K562 (cell line): Measurements from ENCODE around the gene UTP25. TPM values are rescaled to one million over a fixed set of nuclear protein-coding genes. Genes with fewer than 3 reads are reported as not detected.

ENCODE experiments used
- ARNT ChIP-seq, 2 experiments: fragments of 450-650 bp; IDR thresholded peaks; 2 replicates each; pipeline ENCODE4 v1.6.1; 2016; ENCODE audit warnings: mild to moderate bottlenecking in 1 of 2
- CBX1 ChIP-seq: sonication (generic); IDR thresholded peaks from 2 replicates; pipeline ENCODE4 v1.6.1; 2016; ENCODE audit warnings: antibody characterized with exemption, low read depth, mild to moderate bottlenecking
- FOXK1 ChIP-seq: sonication (generic); formaldehyde crosslinking; IDR thresholded peaks from 2 replicates; pipeline ENCODE4 v1.8.0; 2022; ENCODE audit warnings: missing genetic modification reagents, mild to moderate bottlenecking, borderline replicate concordance
- KAT7 ChIP-seq: sonication (generic); formaldehyde crosslinking; IDR thresholded peaks from 2 replicates; pipeline ENCODE4 v1.8.0; 2022; ENCODE audit warnings: missing genetic modification reagents, mild to moderate bottlenecking, borderline replicate concordance
- KAT8 ChIP-seq: fragments of 450-650 bp; IDR thresholded peaks from 2 replicates; pipeline ENCODE4 v1.6.1; 2016; ENCODE audit warnings: low read depth, mild to moderate bottlenecking
- KLF16 ChIP-seq: IDR thresholded peaks from 2 replicates; pipeline ENCODE4 v1.6.1; 2016; ENCODE audit warnings: antibody characterized with exemption
- LCOR ChIP-seq: sonication (generic); formaldehyde crosslinking; IDR thresholded peaks from 2 replicates; pipeline ENCODE4 v1.8.0; 2022; ENCODE audit warnings: mild to moderate bottlenecking, missing genetic modification reagents
- NFATC3 ChIP-seq: fragments of 450-650 bp; IDR thresholded peaks from 2 replicates; pipeline ENCODE4 v1.6.1; 2017; ENCODE audit warnings: mild to moderate bottlenecking
- NFE2L1 ChIP-seq: fragments of 450-650 bp; IDR thresholded peaks from 2 replicates; pipeline ENCODE4 v1.6.1; 2016; ENCODE audit warnings: missing genetic modification characterization, low read depth, mild to moderate bottlenecking, missing compliant biosample characterization, moderate library complexity, borderline replicate concordance
- RBBP5 ChIP-seq: fragments of 200-600 bp; sonication (generic); IDR thresholded peaks from 2 replicates; pipeline ENCODE4 v1.6.1; 2012; ENCODE audit warnings: borderline replicate concordance, mild to moderate bottlenecking, low read length, control low read depth, inconsistent platforms; ENCODE audit not compliant: insufficient read depth, poor library complexity, severe bottlenecking
- SMARCC2 ChIP-seq: fragments of 450-650 bp; IDR thresholded peaks from 2 replicates; pipeline ENCODE4 v1.6.1; 2017; ENCODE audit warnings: antibody characterized with exemption, moderate library complexity, mild to moderate bottlenecking, low read depth
- XRCC5 ChIP-seq: fragments of 200-400 bp; formaldehyde crosslinking; IDR thresholded peaks from 2 replicates; pipeline ENCODE4 v1.6.1; 2017; ENCODE audit warnings: low read depth, mild to moderate bottlenecking, low read length
- ZNF143 ChIP-seq: sonication (generic); formaldehyde crosslinking; IDR thresholded peaks from 2 replicates; pipeline ENCODE4 v1.9.0; 2022; ENCODE audit warnings: mild to moderate bottlenecking, missing genetic modification reagents
- ZNF584 ChIP-seq: fragments of 200-800 bp; sonication (Bioruptor generic); IDR thresholded peaks from 2 replicates; pipeline ENCODE4 v1.6.1; 2016; ENCODE audit warnings: low read depth, mild to moderate bottlenecking, missing genetic modification characterization, missing compliant biosample characterization
- polyA plus RNA-seq, 8 experiments: library from polyadenylated mRNA; depleted of rRNA in 4 of 8; stranded (reverse) in 5 of 8; unstranded in 3 of 8; fragments of >200 nt; fragmentation: Nextera tagmentation in 2 of 8; fragmentation: Illumina TruSeq in 1 of 8; extraction: Ambion mirVana in 2 of 8; extraction: Trizol in 1 of 8; gene quantifications; 2 replicates each; pipeline versions ENCODE4 v1.2.1 to v1.2.3, GENCODE V29; 2011 to 2014; ENCODE audit warnings: inconsistent platforms in 1 of 8, missing spikeins in 1 of 8
- total RNA-seq, 7 experiments: library from RNA; depleted of rRNA in 6 of 7; stranded (reverse); fragments of >200 nt in 6 of 7; fragmentation: Illumina TruSeq in 2 of 7; extraction: Trizol in 2 of 7; gene quantifications; 2 replicates each; pipeline versions ENCODE4 v1.2.1 to v1.2.3, GENCODE V29; 2011 to 2021; ENCODE audit warnings: low replicate concordance in 1 of 7
- TF ChIP-seq, protein P1 (sequence below): fragments of 450-650 bp; IDR thresholded peaks from 2 replicates; pipeline ENCODE4 v1.6.1; 2016; ENCODE audit warnings: mild to moderate bottlenecking, moderate library complexity

Gene UTP25
- total and polyA plus RNA-seq, 9 of the 15 experiments (the other 6 are each of a cell fraction or from before 2014, with no cell fraction given) = 5.7 to 17.6 (median 12.0) TPM

DNA sequence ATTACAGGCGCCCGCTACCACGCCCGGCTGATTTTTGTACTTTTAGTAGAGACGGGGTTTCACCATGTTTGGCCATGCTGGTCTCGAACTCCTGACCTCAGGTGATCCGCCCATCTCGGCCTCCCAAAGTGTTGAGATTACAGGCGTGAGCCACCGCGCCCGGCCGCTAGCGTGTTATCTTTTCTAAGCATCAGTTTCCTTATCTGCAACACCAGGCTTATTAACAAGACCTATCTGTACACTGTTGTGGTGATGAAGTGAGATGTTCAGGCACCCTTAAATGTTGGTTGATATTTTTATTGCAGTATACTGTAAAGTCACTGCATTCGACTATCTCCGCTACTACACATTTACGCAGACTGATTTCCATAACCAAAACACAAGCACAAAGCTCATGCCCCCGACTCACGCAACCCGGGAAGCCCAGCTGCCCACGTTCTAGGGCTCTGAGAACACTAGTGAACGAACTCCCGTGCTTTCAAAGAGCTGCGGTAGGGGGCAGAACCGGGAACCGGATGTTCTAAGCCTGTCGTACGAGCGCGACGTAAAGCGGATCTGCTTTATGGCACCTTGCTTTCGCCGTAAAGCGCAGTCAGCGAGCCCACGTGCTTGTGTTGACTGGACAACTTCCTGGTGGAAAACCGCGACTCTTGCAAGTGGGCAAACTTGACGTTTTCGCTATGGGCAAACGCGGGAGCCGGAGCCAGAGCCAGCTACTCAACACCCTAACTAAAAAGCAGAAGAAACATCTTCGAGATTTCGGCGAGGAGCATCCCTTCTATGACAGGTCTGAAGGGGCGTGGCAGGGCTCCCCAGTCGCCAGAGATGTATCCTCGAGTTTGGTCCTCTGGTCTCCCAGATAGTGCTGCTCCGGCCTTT is at the start of gene UTP25 (continued):
- peak; percentile 24; the same call in 1 of the 2 replicates for TF ChIP-seq LCOR (CRISPR knock-in tag)
- TF ChIP-seq ZNF143 = no peak
- TF ChIP-seq, protein P1, sequence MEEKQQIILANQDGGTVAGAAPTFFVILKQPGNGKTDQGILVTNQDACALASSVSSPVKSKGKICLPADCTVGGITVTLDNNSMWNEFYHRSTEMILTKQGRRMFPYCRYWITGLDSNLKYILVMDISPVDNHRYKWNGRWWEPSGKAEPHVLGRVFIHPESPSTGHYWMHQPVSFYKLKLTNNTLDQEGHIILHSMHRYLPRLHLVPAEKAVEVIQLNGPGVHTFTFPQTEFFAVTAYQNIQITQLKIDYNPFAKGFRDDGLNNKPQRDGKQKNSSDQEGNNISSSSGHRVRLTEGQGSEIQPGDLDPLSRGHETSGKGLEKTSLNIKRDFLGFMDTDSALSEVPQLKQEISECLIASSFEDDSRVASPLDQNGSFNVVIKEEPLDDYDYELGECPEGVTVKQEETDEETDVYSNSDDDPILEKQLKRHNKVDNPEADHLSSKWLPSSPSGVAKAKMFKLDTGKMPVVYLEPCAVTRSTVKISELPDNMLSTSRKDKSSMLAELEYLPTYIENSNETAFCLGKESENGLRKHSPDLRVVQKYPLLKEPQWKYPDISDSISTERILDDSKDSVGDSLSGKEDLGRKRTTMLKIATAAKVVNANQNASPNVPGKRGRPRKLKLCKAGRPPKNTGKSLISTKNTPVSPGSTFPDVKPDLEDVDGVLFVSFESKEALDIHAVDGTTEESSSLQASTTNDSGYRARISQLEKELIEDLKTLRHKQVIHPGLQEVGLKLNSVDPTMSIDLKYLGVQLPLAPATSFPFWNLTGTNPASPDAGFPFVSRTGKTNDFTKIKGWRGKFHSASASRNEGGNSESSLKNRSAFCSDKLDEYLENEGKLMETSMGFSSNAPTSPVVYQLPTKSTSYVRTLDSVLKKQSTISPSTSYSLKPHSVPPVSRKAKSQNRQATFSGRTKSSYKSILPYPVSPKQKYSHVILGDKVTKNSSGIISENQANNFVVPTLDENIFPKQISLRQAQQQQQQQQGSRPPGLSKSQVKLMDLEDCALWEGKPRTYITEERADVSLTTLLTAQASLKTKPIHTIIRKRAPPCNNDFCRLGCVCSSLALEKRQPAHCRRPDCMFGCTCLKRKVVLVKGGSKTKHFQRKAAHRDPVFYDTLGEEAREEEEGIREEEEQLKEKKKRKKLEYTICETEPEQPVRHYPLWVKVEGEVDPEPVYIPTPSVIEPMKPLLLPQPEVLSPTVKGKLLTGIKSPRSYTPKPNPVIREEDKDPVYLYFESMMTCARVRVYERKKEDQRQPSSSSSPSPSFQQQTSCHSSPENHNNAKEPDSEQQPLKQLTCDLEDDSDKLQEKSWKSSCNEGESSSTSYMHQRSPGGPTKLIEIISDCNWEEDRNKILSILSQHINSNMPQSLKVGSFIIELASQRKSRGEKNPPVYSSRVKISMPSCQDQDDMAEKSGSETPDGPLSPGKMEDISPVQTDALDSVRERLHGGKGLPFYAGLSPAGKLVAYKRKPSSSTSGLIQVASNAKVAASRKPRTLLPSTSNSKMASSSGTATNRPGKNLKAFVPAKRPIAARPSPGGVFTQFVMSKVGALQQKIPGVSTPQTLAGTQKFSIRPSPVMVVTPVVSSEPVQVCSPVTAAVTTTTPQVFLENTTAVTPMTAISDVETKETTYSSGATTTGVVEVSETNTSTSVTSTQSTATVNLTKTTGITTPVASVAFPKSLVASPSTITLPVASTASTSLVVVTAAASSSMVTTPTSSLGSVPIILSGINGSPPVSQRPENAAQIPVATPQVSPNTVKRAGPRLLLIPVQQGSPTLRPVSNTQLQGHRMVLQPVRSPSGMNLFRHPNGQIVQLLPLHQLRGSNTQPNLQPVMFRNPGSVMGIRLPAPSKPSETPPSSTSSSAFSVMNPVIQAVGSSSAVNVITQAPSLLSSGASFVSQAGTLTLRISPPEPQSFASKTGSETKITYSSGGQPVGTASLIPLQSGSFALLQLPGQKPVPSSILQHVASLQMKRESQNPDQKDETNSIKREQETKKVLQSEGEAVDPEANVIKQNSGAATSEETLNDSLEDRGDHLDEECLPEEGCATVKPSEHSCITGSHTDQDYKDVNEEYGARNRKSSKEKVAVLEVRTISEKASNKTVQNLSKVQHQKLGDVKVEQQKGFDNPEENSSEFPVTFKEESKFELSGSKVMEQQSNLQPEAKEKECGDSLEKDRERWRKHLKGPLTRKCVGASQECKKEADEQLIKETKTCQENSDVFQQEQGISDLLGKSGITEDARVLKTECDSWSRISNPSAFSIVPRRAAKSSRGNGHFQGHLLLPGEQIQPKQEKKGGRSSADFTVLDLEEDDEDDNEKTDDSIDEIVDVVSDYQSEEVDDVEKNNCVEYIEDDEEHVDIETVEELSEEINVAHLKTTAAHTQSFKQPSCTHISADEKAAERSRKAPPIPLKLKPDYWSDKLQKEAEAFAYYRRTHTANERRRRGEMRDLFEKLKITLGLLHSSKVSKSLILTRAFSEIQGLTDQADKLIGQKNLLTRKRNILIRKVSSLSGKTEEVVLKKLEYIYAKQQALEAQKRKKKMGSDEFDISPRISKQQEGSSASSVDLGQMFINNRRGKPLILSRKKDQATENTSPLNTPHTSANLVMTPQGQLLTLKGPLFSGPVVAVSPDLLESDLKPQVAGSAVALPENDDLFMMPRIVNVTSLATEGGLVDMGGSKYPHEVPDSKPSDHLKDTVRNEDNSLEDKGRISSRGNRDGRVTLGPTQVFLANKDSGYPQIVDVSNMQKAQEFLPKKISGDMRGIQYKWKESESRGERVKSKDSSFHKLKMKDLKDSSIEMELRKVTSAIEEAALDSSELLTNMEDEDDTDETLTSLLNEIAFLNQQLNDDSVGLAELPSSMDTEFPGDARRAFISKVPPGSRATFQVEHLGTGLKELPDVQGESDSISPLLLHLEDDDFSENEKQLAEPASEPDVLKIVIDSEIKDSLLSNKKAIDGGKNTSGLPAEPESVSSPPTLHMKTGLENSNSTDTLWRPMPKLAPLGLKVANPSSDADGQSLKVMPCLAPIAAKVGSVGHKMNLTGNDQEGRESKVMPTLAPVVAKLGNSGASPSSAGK = peak; percentile 79
- peak; percentile 80; the same call in 1 of the 2 replicates for TF ChIP-seq SMARCC2
- peak; percentile 81; the same call in 1 of the 2 replicates for TF ChIP-seq XRCC5
- TF ChIP-seq CBX1 = peak; percentile 76; the same call in 1 of the 2 replicates
- TF ChIP-seq KLF16 = peak; percentile 63; the same call in 1 of the 2 replicates
- peak; percentile 56 for TF ChIP-seq RBBP5
- TF ChIP-seq KAT8 = no peak
- peak in 1 of 2 experiments; percentile 84; a peak in 2 of 4 replicates for TF ChIP-seq ARNT (IDR thresholded peaks at IDR 0.05)
- peak; percentile 84; the same call in 1 of the 2 replicates for TF ChIP-seq FOXK1 (CRISPR knock-in tag)
- TF ChIP-seq ZNF584 = 0 out of 2 replicates have a peak, but pooled peaks have one; percentile 52
- peak; percentile 93; the same call in 1 of the 2 replicates for TF ChIP-seq KAT7
- TF ChIP-seq NFATC3 = 0 out of 2 replicates have a peak, but pooled peaks have one; percentile 29
- TF ChIP-seq NFE2L1 (tag) = no peak
